CD4-positive, alpha-beta T cell (primary cell): ENCODE data around the gene MACROD2. TPM values are rescaled to one million over a fixed set of nuclear protein-coding genes. Genes with fewer than 3 reads are reported as not detected.

Experiments
- ATAC-seq: fragments of 200-7000 bp; cut with Tn5 transposase; one replicate; pipeline ENCODE4 v1.10.0; 2022; ENCODE audit warnings: mild to moderate bottlenecking; ENCODE audit not compliant: poor library complexity
- CTCF ChIA-PET: fragments of 350-600 bp; sonication (Branson Sonifier 250); formaldehyde crosslinking; loops from one replicate; lab custom pipeline; 2021; ENCODE audit warnings: antibody characterized with exemption, inconsistent platforms; lab: Charles Lee
- POLR2A ChIA-PET: fragments of 350-600 bp; sonication (Branson Sonifier 250); formaldehyde crosslinking; loops from one replicate; lab custom pipeline; 2021; ENCODE audit warnings: antibody characterized with exemption, inconsistent platforms; lab: Charles Lee
- DNase-seq, 14 experiments: peaks; one replicate each; pipeline ENCODE4 v3.0.0-alpha.2; 2013 to 2020; ENCODE audit warnings: mixed read lengths in 2 of 14
- H3K27ac ChIP-seq, 2 donors: one replicate each; pipeline versions ENCODE4 v1.5.1 to v1.7.0; 2013; ENCODE audit warnings: low read length in 2 of 2, low read depth in 1 of 2, mild to moderate bottlenecking in 1 of 2
- H3K27me3 ChIP-seq, 2 experiments: 1 replicate in 1 of 2; 2 replicates in 1 of 2; pipeline versions ENCODE4 v1.6.1 to v1.7.0; 2013; ENCODE audit warnings: low read length in 2 of 2, control low read depth in 1 of 2, mild to moderate bottlenecking in 1 of 2, moderate library complexity in 1 of 2; ENCODE audit not compliant: insufficient read depth in 2 of 2, control insufficient read depth in 1 of 2
- H3K36me3 ChIP-seq: one replicate; pipeline ENCODE4 v1.6.1; 2013; ENCODE audit warnings: low read length, control low read depth; ENCODE audit not compliant: insufficient read depth
- H3K4me1 ChIP-seq: one replicate; pipeline ENCODE4 v1.6.1; 2013; ENCODE audit warnings: low read length, control low read depth; ENCODE audit not compliant: insufficient read depth
- H3K4me3 ChIP-seq: one replicate; pipeline ENCODE4 v1.5.1; 2013; ENCODE audit warnings: mild to moderate bottlenecking, low read length, moderate library complexity
- H3K9me3 ChIP-seq, 2 experiments: 1 replicate in 1 of 2; 2 replicates in 1 of 2; pipeline versions ENCODE4 v1.6.1 to v1.7.0; 2013; ENCODE audit warnings: low read length in 2 of 2, mild to moderate bottlenecking in 2 of 2, control low read depth in 1 of 2, moderate library complexity in 1 of 2; ENCODE audit not compliant: control insufficient read depth in 1 of 2, insufficient read depth in 1 of 2
- H3K27ac Mint-ChIP-seq: one replicate; pipeline ENCODE4 v1.8.0; 2020; ENCODE audit warnings: mixed read lengths
- H3K27me3 Mint-ChIP-seq: one replicate; pipeline ENCODE4 v1.8.0; 2021; ENCODE audit warnings: mixed read lengths
- H3K36me3 Mint-ChIP-seq: one replicate; pipeline ENCODE4 v1.8.0; 2021; ENCODE audit warnings: low read depth, mixed read lengths
- H3K4me1 Mint-ChIP-seq: one replicate; pipeline ENCODE4 v1.8.0; 2021; ENCODE audit warnings: low read depth, mixed read lengths
- H3K4me3 Mint-ChIP-seq: one replicate; pipeline ENCODE4 v1.8.0; 2020; ENCODE audit warnings: mild to moderate bottlenecking, mixed read lengths
- H3K9me3 Mint-ChIP-seq: one replicate; pipeline ENCODE4 v1.8.0; 2020; ENCODE audit warnings: mixed read lengths
- CTCF ChIP-seq: fragments of 200-600 bp; IDR thresholded peaks from one replicate; pipeline ENCODE4 v1.8.0; 2022; ENCODE audit warnings: antibody characterized with exemption, mild to moderate bottlenecking
- intact Hi-C, 2 experiments: fragments of 100-400 bp; cut with DNase I in 1 of 2; cut with micrococcal nuclease in 1 of 2; formaldehyde crosslinking; loops; one replicate each; pipeline versions ENCODE4 v1.15.1 to v1.9.0; 2023 to 2025; cut with DNase I, micrococcal nuclease
- total RNA-seq, 174 experiments: library from RNA in 2 of 174; stranded (reverse) in 2 of 174; gene quantifications; one replicate each; pipeline ENCODE4 v1.2.3 and lab custom pipeline; 2021 to 2026

Gene MACROD2
- total RNA-seq, 2 experiments from 2014 or later = not detected

- Histone ChIP-seq H3K4me1 (no peaks in the 10 kb centered on the region), H3K9me3 (no peaks in the 10 kb centered on the region), H3K36me3 (no peaks in the 10 kb centered on the region), H3K27ac (no peak overlapping the region), H3K27me3 (no peaks in the 10 kb centered on the region), H3K4me3 (no peak overlapping the region)
- ATAC-seq (no peak), DNase-seq (no peak)
- Mint-ChIP-seq H3K36me3 (no peaks in the 10 kb centered on the region), H3K9me3 (peaks cover 2% of the 10 kb centered on the region), H3K27ac (no peak overlapping the region), H3K27me3 (no peaks in the 10 kb centered on the region), H3K4me3 (no peak overlapping the region), H3K4me1 (no peaks in the 10 kb centered on the region)
- no peak for TF ChIP-seq CTCF
- CTCF ChIA-PET = no interaction called here
- POLR2A ChIA-PET = no interaction called here
- intact Hi-C loops = no loop called here
These were observed 1822.0 kb downstream of the MACROD2 start for GRCh38 chr20:15817351-15817750.

- POLR2A ChIA-PET = no interaction called here
- no peak for DNase-seq
- H3K36me3 ChIP-seq = no peaks in the 10 kb centered on the region
- ATAC-seq = no peak
- Mint-ChIP-seq H3K27me3 (no peaks in the 10 kb centered on the region), H3K27ac (no peak overlapping the region), H3K36me3 (no peaks in the 10 kb centered on the region), H3K4me1 (no peaks in the 10 kb centered on the region), H3K9me3 (peaks cover 2% of the 10 kb centered on the region), H3K4me3 (no peak overlapping the region)
- no peaks in the 10 kb centered on the region for H3K9me3 ChIP-seq
- CTCF ChIA-PET = no interaction called here
- no peak for TF ChIP-seq CTCF
- H3K4me3 ChIP-seq = no peak overlapping the region
- intact Hi-C loops = no loop called here
- H3K4me1 ChIP-seq = no peaks in the 10 kb centered on the region
- no peaks in the 10 kb centered on the region for H3K27me3 ChIP-seq
- no peak overlapping the region for H3K27ac ChIP-seq
These were observed 1823.3 kb downstream of the MACROD2 start for GRCh38 chr20:15818651-15819071.

DNA sequence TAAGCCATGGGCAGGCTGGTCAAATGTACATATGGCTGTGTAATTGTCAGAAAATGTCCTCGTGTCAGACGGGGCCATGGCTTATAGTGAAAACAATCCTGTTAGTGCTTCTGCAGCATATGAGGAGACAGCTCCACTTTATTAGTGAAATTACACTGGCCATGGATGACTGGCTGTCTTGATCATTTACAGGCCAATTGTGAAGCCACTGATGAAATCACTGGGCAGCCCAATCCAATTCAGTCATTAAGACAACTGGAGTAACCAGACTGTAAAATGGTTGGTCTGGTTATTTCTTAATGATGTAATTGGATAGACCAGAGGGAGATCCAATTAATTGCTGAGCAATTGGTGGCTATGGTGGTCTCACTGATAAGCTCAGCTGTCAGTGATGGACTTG, 1828.4 kb downstream of the MACROD2 start:
- POLR2A ChIA-PET = no interaction called here
- Histone ChIP-seq H3K36me3 (no peaks in the 10 kb centered on the region), H3K4me1 (no peaks in the 10 kb centered on the region), H3K9me3 (no peaks in the 10 kb centered on the region), H3K27me3 (no peaks in the 10 kb centered on the region), H3K27ac (no peak overlapping the region), H3K4me3 (no peak overlapping the region)
- no peaks in the 10 kb centered on the region for H3K27me3 Mint-ChIP-seq
- TF ChIP-seq CTCF = no peak
- no peaks in the 10 kb centered on the region for H3K4me1 Mint-ChIP-seq
- CTCF ChIA-PET = no interaction called here
- no peaks in the 10 kb centered on the region for H3K36me3 Mint-ChIP-seq
- intact Hi-C loops = no loop called here
- no peak overlapping the region for H3K4me3 Mint-ChIP-seq
- DNase-seq (no peak), ATAC-seq (no peak)
- H3K27ac Mint-ChIP-seq = no peak overlapping the region
- peaks cover 2% of the 10 kb centered on the region for H3K9me3 Mint-ChIP-seq
